ENCODE data around the gene MYO1A. TPM values are rescaled to one million over a fixed set of nuclear protein-coding genes. Genes with fewer than 3 reads are reported as not detected.
A peak's percentile ranks its signal among the peaks of the same experiment; 100 is the strongest.

The MYO1A gene
- total and polyA plus RNA-seq, 2 of the 13 experiments (the other 11 are each of a cell fraction or from before 2014, with no cell fraction given) = 5.3 to 6.0 TPM

DNA sequence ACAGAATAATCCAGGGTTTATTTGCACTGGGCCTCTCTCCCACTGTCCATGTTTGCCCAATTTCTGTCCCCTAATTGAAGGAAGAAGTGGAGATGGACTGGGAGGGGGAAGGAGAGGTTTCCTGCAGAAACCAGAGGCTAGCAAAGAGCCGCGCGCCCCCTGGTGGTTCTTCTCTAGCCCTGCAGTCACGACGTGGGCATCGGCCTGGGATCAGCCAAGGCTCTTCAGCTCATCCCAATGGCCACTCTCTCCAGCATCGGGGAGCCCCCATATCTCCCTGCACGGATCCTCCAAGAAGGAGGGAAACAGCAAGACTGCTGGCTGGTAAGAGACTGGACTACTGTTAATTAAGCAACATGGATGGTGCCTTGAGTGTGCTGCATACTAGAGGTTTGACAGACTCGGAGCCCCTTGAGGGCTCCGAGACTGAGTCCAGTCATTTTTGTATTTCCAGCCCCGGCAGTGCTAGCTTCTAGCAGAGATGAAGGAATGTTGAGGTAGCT lies 62.3 kb downstream of the MYO1A start (continued):
- TF ChIP-seq, protein P1, sequence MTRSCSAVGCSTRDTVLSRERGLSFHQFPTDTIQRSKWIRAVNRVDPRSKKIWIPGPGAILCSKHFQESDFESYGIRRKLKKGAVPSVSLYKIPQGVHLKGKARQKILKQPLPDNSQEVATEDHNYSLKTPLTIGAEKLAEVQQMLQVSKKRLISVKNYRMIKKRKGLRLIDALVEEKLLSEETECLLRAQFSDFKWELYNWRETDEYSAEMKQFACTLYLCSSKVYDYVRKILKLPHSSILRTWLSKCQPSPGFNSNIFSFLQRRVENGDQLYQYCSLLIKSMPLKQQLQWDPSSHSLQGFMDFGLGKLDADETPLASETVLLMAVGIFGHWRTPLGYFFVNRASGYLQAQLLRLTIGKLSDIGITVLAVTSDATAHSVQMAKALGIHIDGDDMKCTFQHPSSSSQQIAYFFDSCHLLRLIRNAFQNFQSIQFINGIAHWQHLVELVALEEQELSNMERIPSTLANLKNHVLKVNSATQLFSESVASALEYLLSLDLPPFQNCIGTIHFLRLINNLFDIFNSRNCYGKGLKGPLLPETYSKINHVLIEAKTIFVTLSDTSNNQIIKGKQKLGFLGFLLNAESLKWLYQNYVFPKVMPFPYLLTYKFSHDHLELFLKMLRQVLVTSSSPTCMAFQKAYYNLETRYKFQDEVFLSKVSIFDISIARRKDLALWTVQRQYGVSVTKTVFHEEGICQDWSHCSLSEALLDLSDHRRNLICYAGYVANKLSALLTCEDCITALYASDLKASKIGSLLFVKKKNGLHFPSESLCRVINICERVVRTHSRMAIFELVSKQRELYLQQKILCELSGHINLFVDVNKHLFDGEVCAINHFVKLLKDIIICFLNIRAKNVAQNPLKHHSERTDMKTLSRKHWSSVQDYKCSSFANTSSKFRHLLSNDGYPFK (CRISPR knock-in tag; IDR thresholded peaks at IDR 0.05; ENCODE audit: borderline replicate concordance) = no peak
- no peak for TF ChIP-seq ZKSCAN5 (CRISPR knock-in tag; IDR thresholded peaks at IDR 0.05)
- TF ChIP-seq, protein P2, sequence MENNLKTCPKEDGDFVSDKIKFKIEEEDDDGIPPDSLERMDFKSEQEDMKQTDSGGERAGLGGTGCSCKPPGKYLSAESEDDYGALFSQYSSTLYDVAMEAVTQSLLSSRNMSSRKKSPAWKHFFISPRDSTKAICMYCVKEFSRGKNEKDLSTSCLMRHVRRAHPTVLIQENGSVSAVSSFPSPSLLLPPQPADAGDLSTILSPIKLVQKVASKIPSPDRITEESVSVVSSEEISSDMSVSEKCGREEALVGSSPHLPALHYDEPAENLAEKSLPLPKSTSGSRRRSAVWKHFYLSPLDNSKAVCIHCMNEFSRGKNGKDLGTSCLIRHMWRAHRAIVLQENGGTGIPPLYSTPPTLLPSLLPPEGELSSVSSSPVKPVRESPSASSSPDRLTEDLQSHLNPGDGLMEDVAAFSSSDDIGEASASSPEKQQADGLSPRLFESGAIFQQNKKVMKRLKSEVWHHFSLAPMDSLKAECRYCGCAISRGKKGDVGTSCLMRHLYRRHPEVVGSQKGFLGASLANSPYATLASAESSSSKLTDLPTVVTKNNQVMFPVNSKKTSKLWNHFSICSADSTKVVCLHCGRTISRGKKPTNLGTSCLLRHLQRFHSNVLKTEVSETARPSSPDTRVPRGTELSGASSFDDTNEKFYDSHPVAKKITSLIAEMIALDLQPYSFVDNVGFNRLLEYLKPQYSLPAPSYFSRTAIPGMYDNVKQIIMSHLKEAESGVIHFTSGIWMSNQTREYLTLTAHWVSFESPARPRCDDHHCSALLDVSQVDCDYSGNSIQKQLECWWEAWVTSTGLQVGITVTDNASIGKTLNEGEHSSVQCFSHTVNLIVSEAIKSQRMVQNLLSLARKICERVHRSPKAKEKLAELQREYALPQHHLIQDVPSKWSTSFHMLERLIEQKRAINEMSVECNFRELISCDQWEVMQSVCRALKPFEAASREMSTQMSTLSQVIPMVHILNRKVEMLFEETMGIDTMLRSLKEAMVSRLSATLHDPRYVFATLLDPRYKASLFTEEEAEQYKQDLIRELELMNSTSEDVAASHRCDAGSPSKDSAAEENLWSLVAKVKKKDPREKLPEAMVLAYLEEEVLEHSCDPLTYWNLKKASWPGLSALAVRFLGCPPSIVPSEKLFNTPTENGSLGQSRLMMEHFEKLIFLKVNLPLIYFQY (CRISPR knock-in tag; IDR thresholded peaks at IDR 0.05; ENCODE audit: borderline replicate concordance) = no peak
- no peak for TF ChIP-seq ZNF264 (CRISPR knock-in tag; IDR thresholded peaks at IDR 0.05)
- TF ChIP-seq, protein P3, sequence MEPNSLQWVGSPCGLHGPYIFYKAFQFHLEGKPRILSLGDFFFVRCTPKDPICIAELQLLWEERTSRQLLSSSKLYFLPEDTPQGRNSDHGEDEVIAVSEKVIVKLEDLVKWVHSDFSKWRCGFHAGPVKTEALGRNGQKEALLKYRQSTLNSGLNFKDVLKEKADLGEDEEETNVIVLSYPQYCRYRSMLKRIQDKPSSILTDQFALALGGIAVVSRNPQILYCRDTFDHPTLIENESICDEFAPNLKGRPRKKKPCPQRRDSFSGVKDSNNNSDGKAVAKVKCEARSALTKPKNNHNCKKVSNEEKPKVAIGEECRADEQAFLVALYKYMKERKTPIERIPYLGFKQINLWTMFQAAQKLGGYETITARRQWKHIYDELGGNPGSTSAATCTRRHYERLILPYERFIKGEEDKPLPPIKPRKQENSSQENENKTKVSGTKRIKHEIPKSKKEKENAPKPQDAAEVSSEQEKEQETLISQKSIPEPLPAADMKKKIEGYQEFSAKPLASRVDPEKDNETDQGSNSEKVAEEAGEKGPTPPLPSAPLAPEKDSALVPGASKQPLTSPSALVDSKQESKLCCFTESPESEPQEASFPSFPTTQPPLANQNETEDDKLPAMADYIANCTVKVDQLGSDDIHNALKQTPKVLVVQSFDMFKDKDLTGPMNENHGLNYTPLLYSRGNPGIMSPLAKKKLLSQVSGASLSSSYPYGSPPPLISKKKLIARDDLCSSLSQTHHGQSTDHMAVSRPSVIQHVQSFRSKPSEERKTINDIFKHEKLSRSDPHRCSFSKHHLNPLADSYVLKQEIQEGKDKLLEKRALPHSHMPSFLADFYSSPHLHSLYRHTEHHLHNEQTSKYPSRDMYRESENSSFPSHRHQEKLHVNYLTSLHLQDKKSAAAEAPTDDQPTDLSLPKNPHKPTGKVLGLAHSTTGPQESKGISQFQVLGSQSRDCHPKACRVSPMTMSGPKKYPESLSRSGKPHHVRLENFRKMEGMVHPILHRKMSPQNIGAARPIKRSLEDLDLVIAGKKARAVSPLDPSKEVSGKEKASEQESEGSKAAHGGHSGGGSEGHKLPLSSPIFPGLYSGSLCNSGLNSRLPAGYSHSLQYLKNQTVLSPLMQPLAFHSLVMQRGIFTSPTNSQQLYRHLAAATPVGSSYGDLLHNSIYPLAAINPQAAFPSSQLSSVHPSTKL (CRISPR knock-in tag; IDR thresholded peaks at IDR 0.05) = 0 out of 2 replicates have a peak, but pooled peaks have one; percentile 36
- TF ChIP-seq FOXA3 (CRISPR knock-in tag; IDR thresholded peaks at IDR 0.05) = peak; percentile 19; the same call in 1 of the 2 replicates
- TF ChIP-seq ZSCAN9 (CRISPR knock-in tag; IDR thresholded peaks at IDR 0.05; ENCODE audit: borderline replicate concordance) = no peak
- TF ChIP-seq, protein P4, sequence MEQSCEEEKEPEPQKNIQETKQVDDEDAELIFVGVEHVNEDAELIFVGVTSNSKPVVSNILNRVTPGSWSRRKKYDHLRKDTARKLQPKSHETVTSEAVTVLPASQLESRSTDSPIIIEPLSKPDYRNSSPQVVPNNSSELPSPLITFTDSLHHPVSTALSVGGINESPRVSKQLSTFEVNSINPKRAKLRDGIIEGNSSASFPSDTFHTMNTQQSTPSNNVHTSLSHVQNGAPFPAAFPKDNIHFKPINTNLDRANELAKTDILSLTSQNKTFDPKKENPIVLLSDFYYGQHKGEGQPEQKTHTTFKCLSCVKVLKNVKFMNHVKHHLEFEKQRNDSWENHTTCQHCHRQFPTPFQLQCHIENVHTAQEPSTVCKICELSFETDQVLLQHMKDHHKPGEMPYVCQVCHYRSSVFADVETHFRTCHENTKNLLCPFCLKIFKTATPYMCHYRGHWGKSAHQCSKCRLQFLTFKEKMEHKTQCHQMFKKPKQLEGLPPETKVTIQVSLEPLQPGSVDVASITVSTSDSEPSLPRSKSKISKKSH (CRISPR knock-in tag; IDR thresholded peaks at IDR 0.05; ENCODE audit: borderline replicate concordance) = no peak
- TF ChIP-seq, protein P5, sequence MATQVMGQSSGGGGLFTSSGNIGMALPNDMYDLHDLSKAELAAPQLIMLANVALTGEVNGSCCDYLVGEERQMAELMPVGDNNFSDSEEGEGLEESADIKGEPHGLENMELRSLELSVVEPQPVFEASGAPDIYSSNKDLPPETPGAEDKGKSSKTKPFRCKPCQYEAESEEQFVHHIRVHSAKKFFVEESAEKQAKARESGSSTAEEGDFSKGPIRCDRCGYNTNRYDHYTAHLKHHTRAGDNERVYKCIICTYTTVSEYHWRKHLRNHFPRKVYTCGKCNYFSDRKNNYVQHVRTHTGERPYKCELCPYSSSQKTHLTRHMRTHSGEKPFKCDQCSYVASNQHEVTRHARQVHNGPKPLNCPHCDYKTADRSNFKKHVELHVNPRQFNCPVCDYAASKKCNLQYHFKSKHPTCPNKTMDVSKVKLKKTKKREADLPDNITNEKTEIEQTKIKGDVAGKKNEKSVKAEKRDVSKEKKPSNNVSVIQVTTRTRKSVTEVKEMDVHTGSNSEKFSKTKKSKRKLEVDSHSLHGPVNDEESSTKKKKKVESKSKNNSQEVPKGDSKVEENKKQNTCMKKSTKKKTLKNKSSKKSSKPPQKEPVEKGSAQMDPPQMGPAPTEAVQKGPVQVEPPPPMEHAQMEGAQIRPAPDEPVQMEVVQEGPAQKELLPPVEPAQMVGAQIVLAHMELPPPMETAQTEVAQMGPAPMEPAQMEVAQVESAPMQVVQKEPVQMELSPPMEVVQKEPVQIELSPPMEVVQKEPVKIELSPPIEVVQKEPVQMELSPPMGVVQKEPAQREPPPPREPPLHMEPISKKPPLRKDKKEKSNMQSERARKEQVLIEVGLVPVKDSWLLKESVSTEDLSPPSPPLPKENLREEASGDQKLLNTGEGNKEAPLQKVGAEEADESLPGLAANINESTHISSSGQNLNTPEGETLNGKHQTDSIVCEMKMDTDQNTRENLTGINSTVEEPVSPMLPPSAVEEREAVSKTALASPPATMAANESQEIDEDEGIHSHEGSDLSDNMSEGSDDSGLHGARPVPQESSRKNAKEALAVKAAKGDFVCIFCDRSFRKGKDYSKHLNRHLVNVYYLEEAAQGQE (IDR thresholded peaks at IDR 0.05; ENCODE audit: borderline replicate concordance in 1 of 2, low read depth in 1 of 2, low read length in 2 of 2) = no peak

Measured in HepG2 (cell line).